Activated CD8-positive, alpha-beta memory T cell treated with anti-CD3 and anti-CD28 coated beads, Interleukin-2, amount 50 U/mL, for 48 hours (primary cell): Measurements from ENCODE around the gene PTPN21.
"Not testable (repeated sequence)": the region's sequence is repeated elsewhere in the genome, so short reads cannot be mapped to it uniquely, and the experiment has no call there.

Source experiments
- DNase-seq: peaks from one replicate; pipeline ENCODE4 v3.0.0-alpha.2; 2020

PTPN21 gene

GRCh38 chr14:88551094-88551870 lies 3.5 kb downstream of the PTPN21 start:
- DNase-seq = peak; percentile 87

- no peak for DNase-seq
These were observed 4.7 kb downstream of the PTPN21 start for GRCh38 chr14:88550078-88550477.

- DNase-seq = no peak
These were observed 7.4 kb downstream of the PTPN21 start for GRCh38 chr14:88547386-88547780.

- no peak for DNase-seq
These were observed 8.0 kb downstream of the PTPN21 start for GRCh38 chr14:88546621-88547385.

GRCh38 chr14:88545256-88545655 lies 9.6 kb downstream of the PTPN21 start:
- DNase-seq = no peak

GRCh38 chr14:88542857-88543795 lies 11.7 kb downstream of the PTPN21 start:
- no peak for DNase-seq

GRCh38 chr14:88541324-88541723 lies 13.5 kb downstream of the PTPN21 start:
- no peak for DNase-seq

GRCh38 chr14:88535813-88536212 lies 19.0 kb downstream of the PTPN21 start:
- no peak for DNase-seq

GRCh38 chr14:88535149-88535548 lies 19.7 kb downstream of the PTPN21 start:
- no peak for DNase-seq

- no peak for DNase-seq
These were observed 21.7 kb downstream of the PTPN21 start for GRCh38 chr14:88533064-88533602.

- DNase-seq = not testable (repeated sequence)
These were observed 24.9 kb downstream of the PTPN21 start for GRCh38 chr14:88529889-88530288.

GRCh38 chr14:88522393-88522792 lies 32.4 kb downstream of the PTPN21 start:
- DNase-seq = no peak

GRCh38 chr14:88521818-88522217 lies 33.0 kb downstream of the PTPN21 start:
- no peak for DNase-seq

GRCh38 chr14:88519907-88520306 lies 34.9 kb downstream of the PTPN21 start:
- no peak for DNase-seq

GRCh38 chr14:88518592-88519512 lies 36.0 kb downstream of the PTPN21 start:
- DNase-seq = no peak

- DNase-seq = no peak
These were observed 37.9 kb downstream of the PTPN21 start for GRCh38 chr14:88516861-88517357.

GRCh38 chr14:88515499-88516221 lies 39.1 kb downstream of the PTPN21 start:
- DNase-seq = no peak

- no peak for DNase-seq
These were observed 47.6 kb downstream of the PTPN21 start for GRCh38 chr14:88507208-88507607.

GRCh38 chr14:88505621-88506020 lies 49.2 kb downstream of the PTPN21 start:
- DNase-seq = no peak

- DNase-seq = no peak
These were observed 50.2 kb downstream of the PTPN21 start for GRCh38 chr14:88504602-88505001.
